SU-DHL-6 (cell line): Measurements from ENCODE around the gene KCND2.
"Not testable (repeated sequence)": the region's sequence is repeated elsewhere in the genome, so short reads cannot be mapped to it uniquely, and the experiment has no call there.

Experiments
- H2AFZ ChIP-seq: fragments of 200-600 bp; sonication (generic); 2 replicates; pipeline ENCODE4 v1.6.1; 2014; ENCODE audit warnings: low read depth, mild to moderate bottlenecking, moderate library complexity, mixed read lengths, antibody characterized with exemption, low read length; ENCODE audit not compliant: severe bottlenecking
- H3F3A ChIP-seq: fragments of 200-600 bp; shearing (Covaris generic); 2 replicates; pipeline ENCODE4 v1.6.0; 2016; ENCODE audit warnings: antibody characterized with exemption, mild to moderate bottlenecking; ENCODE audit not compliant: insufficient read depth
- H3K27ac ChIP-seq: fragments of 200-600 bp; sonication (generic); 2 replicates; pipeline ENCODE4 v1.5.1; 2016; ENCODE audit warnings: low read depth, mild to moderate bottlenecking, low read length, moderate library complexity, mixed read lengths
- H3K27me3 ChIP-seq: fragments of 200-600 bp; sonication (generic), shearing (Covaris generic); 2 replicates; pipeline ENCODE4 v1.6.0; 2014; ENCODE audit warnings: mild to moderate bottlenecking, low read length
- H3K36me3 ChIP-seq: fragments of 200-600 bp; sonication (generic); 2 replicates; pipeline ENCODE4 v1.6.1; 2014; ENCODE audit warnings: mild to moderate bottlenecking, low read length, mixed read lengths
- H3K4me2 ChIP-seq: fragments of 300-600, 200-600 bp; shearing (Covaris generic), sonication (generic); 2 replicates; pipeline ENCODE4 v1.6.0; 2014; ENCODE audit warnings: low read length, low read depth, mild to moderate bottlenecking; ENCODE audit not compliant: poor library complexity, severe bottlenecking
- H3K4me3 ChIP-seq: fragments of 200-600 bp; sonication (generic); 2 replicates; pipeline ENCODE4 v1.5.1; 2014; ENCODE audit warnings: antibody characterized with exemption, low read length, mild to moderate bottlenecking, mixed read lengths; ENCODE audit not compliant: insufficient read depth, poor library complexity, severe bottlenecking
- H3K79me2 ChIP-seq: fragments of 200-600 bp; sonication (generic); 2 replicates; pipeline ENCODE4 v1.6.1; 2014; ENCODE audit warnings: mild to moderate bottlenecking, low read length, moderate library complexity; ENCODE audit not compliant: insufficient read depth
- H3K9ac ChIP-seq: fragments of 200-600 bp; sonication (generic); 2 replicates; pipeline ENCODE4 v1.7.0; 2014; ENCODE audit warnings: mild to moderate bottlenecking, low read length
- H3K9me2 ChIP-seq: fragments of 200-600 bp; sonication (generic); replicated peaks from 2 replicates; pipeline ENCODE4 v1.6.1; 2014; ENCODE audit warnings: low read length; ENCODE audit not compliant: insufficient read depth
- H3K9me3 ChIP-seq: fragments of 200-600 bp; sonication (generic); 2 replicates; pipeline ENCODE4 v1.6.1; 2014; ENCODE audit warnings: low read length, mixed read lengths; ENCODE audit not compliant: insufficient read depth
- H4K20me1 ChIP-seq: fragments of 200-600 bp; sonication (generic); 2 replicates; pipeline ENCODE4 v1.6.1; 2014; ENCODE audit warnings: low read depth, mild to moderate bottlenecking, antibody characterized with exemption, low read length, moderate library complexity, mixed read lengths
- CTCF ChIP-seq: fragments of 200-600 bp; sonication (generic); IDR thresholded peaks from one replicate; pipeline ENCODE4 v1.5.1; 2017; ENCODE audit warnings: antibody characterized with exemption, mild to moderate bottlenecking, low read length, moderate library complexity; ENCODE audit not compliant: insufficient read depth, poor library complexity, severe bottlenecking
- EZH2phosphoT487 ChIP-seq: fragments of 200-600 bp; sonication (generic), shearing (Covaris generic); conservative IDR thresholded peaks from 2 replicates; pipeline ENCODE4 v1.6.1; 2018; ENCODE audit warnings: mild to moderate bottlenecking, antibody characterized with exemption, low read length, moderate library complexity, mixed read lengths

Gene KCND2

GRCh38 chr7:120229084-120229483 is 43.9 kb upstream of the KCND2 start:
- H3K4me3 ChIP-seq = no peak overlapping the region
- H3K9me2 ChIP-seq = no peaks in the 10 kb centered on the region
- H3K27ac ChIP-seq = no peak overlapping the region
- no peak overlapping the region for H2AFZ ChIP-seq
- H3F3A ChIP-seq = no peaks in the 10 kb centered on the region
- H3K4me2 ChIP-seq = no peak overlapping the region
- H3K9me3 ChIP-seq = no peaks in the 10 kb centered on the region
- TF ChIP-seq EZH2phosphoT487 (no peak), CTCF (no peak)
- no peaks in the 10 kb centered on the region for H4K20me1 ChIP-seq
- H3K9ac ChIP-seq = no peak overlapping the region
- no peaks in the 10 kb centered on the region for H3K36me3 ChIP-seq
- no peaks in the 10 kb centered on the region for H3K79me2 ChIP-seq
- no peaks in the 10 kb centered on the region for H3K27me3 ChIP-seq

- Histone ChIP-seq H3K79me2 (no peaks in the 10 kb centered on the region), H3K27ac (no peak overlapping the region), H3K4me3 (no peak overlapping the region), H3K9me2 (no peaks in the 10 kb centered on the region), H2AFZ (no peak overlapping the region), H3K4me2 (no peak overlapping the region), H3K36me3 (no peaks in the 10 kb centered on the region), H4K20me1 (no peaks in the 10 kb centered on the region), H3K9ac (no peak overlapping the region), H3F3A (no peaks in the 10 kb centered on the region), H3K27me3 (no peaks in the 10 kb centered on the region), H3K9me3 (no peaks in the 10 kb centered on the region)
- TF ChIP-seq EZH2phosphoT487 (no peak), CTCF (no peak)
Measured at GRCh38 chr7:120233338-120233737, 39.6 kb upstream of the KCND2 start.

- not testable (repeated sequence) for H3K4me3 ChIP-seq, H3K9me3 ChIP-seq, H3K9me2 ChIP-seq, H2AFZ ChIP-seq, H3K36me3 ChIP-seq, H4K20me1 ChIP-seq, H3K79me2 ChIP-seq, H3F3A ChIP-seq, H3K27me3 ChIP-seq, H3K27ac ChIP-seq, H3K9ac ChIP-seq, H3K4me2 ChIP-seq
Measured at GRCh38 chr7:120240350-120240749, 32.6 kb upstream of the KCND2 start.

DNA sequence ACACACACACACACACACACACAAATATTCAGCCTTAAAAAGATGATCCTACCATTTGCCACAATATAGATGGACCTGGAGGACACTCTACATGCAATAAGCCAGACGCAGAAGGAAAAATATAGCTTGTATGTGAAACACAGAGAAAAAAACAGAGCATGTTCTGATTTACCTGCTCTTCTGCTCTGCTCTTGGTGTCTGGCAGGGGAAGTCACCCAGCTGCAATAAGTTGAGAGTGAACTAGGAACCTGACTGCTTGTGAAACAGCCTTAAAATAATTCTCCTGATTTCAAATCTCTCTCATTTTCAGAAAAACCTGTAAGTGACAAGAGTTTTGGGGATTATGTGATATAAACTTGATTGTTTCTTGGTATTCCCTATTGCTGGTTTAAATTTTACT is 31.0 kb upstream of the KCND2 start:
- Histone ChIP-seq H3F3A (no peaks in the 10 kb centered on the region), H3K79me2 (no peaks in the 10 kb centered on the region), H4K20me1 (no peaks in the 10 kb centered on the region), H3K27ac (no peak overlapping the region), H3K4me2 (no peak overlapping the region), H3K9me2 (no peaks in the 10 kb centered on the region), H3K27me3 (no peaks in the 10 kb centered on the region), H3K36me3 (no peaks in the 10 kb centered on the region), H2AFZ (no peak overlapping the region), H3K4me3 (no peak overlapping the region), H3K9ac (no peak overlapping the region), H3K9me3 (no peaks in the 10 kb centered on the region)
- TF ChIP-seq CTCF (no peak), EZH2phosphoT487 (no peak)
